GM12872 (cell line): ENCODE measurements around the gene APOD.

Experiments used
- CTCF ChIP-seq: IDR thresholded peaks from 3 replicates; pipeline ENCODE4 v1.5.1; 2011; ENCODE audit warnings: low read depth, mild to moderate bottlenecking, low read length, moderate library complexity; ENCODE audit not compliant: insufficient read depth

The APOD gene

GRCh38 chr3:195563317-195563716 is 20.4 kb downstream of the APOD start:
- no peak for TF ChIP-seq CTCF

- TF ChIP-seq CTCF, result no peak
Observed at GRCh38 chr3:195559723-195560409, 23.9 kb downstream of the APOD start.

GRCh38 chr3:195558602-195559001 is 25.1 kb downstream of the APOD start:
- TF ChIP-seq CTCF, result peak; percentile 70

GRCh38 chr3:195557322-195557721 is 26.4 kb downstream of the APOD start:
- no peak for TF ChIP-seq CTCF

- peak; percentile 34; the same call in 2 of the 3 replicates for TF ChIP-seq CTCF
Observed at GRCh38 chr3:195556390-195556789, 27.4 kb downstream of the APOD start.

GRCh38 chr3:195555110-195555509 is 28.6 kb downstream of the APOD start:
- TF ChIP-seq CTCF, result no peak

GRCh38 chr3:195554458-195554857 is 29.3 kb downstream of the APOD start:
- TF ChIP-seq CTCF, result no peak
